ENCODE results near the gene CRYAB.

CRYAB gene, protein sequence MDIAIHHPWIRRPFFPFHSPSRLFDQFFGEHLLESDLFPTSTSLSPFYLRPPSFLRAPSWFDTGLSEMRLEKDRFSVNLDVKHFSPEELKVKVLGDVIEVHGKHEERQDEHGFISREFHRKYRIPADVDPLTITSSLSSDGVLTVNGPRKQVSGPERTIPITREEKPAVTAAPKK

DNA sequence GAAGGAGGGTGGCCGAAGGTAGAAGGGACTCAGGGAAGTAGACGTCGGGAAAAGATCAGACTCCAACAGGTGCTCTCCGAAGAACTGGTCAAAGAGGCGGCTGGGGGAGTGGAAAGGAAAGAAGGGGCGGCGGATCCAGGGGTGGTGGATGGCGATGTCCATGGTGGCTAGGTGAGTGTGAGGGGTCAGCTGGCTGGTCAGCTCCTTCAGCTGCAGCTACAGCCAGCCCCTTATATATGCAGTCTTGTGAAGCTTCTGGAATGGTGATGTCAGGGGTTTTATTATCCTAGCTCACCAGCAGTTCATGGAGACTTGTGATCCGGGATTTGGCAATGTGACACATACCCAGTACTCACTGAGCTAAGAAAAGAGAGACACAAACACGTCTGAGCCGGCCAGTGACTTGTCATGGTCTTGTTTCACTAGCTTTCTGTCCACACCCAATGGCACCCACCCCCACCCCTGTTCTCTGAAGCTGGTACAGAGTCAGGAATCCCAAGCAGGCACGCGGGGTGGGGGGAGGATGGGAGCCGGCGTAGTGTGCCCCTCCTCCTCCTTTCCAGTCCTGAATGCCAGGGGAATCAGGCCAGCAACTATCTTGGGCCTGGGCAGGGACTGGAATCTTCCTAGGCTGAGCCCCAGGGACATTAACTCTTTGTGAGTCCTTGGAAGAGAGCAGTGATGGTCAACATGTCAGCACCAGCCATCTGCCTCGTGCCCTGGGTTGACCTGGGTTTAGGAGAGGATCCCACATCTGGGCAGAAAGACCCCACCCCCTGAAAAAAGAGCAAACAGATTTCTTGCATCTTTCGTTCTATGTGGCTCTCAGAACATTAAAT lies at the start of gene CRYAB:
TSS of gene CRYAB (minus strand) at position 208 of the 839 bp plus-strand sequence. CDS start at position 162, 46 bp downstream.
- no peak for DNase-seq (ENCODE audit: low spot score)

DNA sequence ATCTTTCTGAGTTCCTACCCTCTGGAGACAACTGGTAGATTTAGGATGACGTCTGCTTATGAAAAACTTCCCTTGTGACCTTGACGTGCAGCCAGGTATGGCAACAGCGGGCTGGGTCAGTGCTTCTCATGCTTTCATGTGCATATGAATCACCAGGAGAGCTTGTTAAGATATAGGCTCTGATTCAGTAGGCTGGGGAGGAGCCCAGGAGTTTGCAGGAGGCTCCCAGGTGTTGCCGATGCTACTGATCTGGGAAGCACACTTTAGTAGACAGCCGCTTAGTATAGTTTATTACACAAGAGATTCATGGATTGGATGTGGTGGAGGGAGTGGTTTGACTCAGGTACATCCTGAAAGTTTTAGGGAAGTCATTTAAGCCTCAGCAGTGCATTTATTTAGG lies 49.3 kb upstream of the CRYAB start:
- DNase-seq (ENCODE audit: low spot score), result no peak

DNA sequence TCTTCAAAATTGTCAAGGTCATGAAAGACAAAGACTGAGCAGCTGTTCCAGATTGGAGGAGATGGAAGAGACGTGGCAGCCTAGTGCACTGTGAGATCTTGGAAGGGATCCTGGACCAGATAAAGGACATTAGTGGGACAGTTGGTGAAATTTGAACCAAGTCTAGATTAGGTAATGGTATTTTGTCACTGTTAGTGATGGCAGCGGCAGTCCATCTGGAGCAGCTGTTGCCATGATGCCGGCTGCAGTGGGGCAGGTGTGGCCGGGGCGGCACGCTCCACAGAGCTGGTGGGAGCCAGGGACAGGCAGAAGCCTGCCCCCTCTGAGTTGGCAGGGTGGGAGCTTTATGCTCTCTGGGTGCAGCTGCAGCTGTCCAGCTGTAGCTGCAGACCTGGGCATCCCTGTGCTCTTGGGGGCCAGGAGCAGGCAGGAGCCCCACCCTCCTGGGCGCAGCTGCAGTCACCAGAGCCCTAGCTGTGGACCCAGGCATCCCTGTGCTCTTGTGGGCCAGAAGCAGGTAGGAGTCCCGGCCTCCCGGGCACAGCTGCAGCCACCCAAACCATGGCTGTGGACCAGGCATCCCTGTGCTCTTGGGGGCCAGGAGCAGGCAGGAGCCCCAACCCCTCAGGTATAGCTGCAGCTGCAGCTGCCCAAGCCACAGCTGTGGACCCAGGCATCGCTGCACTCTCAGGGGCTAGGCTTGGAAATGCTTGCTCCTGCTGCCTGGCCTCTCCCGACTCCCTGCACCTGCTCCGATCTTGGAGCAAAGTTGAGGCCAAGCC lies 46.3 kb upstream of the CRYAB start:
- DNase-seq (ENCODE audit: low spot score), result no peak

DNA sequence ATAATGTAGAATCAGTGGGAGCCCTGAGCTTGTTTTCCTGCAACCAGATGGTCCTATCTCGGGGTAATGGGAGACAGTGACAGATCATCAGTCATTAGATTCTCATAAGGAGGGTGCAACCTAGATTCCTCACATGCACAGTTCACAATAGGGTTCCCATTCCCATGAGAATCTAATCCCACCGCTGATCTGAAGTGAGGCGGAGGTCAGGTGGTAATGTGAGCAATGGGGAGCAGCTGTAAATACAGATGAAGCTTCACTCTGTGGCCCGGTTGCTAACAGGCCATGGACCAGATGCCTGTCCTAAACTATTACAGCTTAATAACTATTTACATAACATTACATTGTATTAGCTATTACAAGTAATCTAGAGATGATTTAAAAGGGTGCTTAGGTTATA lies 42.6 kb upstream of the CRYAB start:
- no peak for DNase-seq (ENCODE audit: low spot score)

DNA sequence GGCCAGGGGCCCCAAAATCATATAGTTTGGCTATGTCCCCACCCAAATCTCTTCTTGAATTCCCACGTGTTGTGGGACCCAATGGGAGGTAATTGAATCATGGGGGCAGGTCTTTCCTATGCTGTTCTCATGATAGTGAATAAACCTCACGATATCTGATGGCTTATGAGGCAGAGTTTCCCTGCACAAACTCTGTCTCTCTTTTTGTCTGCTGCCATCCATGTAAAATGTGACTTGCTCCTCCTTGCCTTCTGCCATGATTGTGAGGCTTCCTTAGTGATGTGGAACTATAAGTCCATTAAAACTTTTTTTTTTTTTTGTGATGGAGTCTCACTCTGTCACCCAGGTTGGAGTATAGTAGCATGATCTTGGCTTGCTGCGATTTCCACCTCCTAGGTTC lies 40.0 kb upstream of the CRYAB start:
- DNase-seq (ENCODE audit: low spot score), result no peak

DNA sequence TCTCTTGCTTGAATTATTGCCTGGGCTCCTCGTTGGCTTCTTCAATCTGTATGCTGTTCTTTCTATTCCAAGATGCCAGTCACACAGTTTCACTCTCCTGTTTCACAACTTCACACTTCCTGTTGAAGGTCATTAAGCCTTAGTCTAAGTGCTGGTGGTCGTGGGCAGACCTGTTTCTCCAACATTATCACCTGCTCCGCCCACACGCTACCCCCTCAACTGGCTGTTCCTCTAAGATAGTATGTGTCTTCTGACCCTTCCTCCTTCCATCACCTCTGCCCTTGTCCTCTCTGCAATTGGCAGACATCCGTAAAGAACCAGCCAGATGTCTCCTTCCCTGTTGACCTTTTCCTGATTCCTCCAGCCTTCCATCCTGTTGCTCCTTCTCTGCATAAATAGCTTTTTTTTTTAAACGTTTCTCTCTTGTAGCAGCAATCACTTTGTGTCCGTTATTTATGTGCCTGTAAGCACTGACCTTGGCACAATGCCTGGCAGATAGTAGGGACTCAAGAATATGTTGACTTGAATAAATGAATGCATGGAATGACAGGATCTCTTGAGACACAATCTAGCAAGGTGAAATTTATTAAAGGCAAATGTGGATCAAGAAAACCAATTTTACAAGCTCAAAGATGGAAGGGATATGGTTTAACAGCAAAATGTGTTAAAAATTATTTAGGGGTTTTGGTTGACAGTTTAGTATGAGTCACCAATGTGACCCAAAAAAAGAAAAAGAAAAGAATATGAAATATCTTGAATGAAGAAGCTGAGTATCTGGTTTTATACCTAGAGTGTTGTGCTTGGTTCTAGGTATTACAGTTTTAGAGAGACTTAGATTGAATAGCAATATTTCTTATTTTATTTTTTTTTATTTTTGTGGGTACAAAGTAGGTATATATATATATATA lies 38.2 kb upstream of the CRYAB start:
- no peak for DNase-seq (ENCODE audit: low spot score)

DNA sequence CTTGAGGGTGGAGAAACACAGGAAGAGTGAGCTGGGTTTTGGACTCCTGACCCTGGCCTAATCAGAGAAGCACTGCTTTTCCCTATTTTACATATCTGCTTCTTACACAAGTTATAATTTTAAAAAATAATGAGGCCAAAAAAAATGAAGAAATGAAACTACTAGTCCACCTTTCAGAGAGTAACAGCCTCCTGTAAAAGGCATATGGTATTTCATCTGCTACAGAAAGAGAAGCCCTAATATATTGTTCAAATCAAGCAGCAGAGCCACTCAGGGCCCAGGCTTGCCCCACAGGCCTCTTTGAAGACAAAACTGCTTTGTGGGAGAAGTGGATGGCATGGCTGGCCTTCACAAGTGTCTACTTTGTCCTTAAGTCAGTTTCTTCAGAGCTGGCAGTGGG lies 35.6 kb upstream of the CRYAB start:
- no peak for DNase-seq (ENCODE audit: low spot score)

DNA sequence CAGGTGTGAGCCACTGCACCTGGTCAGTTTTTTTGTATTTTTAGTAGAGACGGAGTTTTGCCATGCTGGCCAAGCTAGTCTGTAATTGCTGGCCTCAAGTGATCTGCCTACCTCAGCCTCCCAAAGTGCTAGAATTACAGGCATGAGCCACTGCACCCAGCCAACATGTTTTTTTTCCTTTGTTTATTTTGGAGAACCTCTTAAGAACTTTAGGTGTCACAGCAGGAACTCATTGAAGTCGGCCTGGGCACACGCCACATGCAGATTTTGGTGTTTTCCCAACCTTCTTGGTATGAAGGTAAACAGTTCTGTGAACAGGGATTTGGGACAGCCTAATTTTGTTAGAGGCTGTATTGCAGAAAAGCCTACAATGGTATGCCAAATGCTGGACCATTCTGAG lies 34.9 kb upstream of the CRYAB start:
- no peak for DNase-seq (ENCODE audit: low spot score)

DNA sequence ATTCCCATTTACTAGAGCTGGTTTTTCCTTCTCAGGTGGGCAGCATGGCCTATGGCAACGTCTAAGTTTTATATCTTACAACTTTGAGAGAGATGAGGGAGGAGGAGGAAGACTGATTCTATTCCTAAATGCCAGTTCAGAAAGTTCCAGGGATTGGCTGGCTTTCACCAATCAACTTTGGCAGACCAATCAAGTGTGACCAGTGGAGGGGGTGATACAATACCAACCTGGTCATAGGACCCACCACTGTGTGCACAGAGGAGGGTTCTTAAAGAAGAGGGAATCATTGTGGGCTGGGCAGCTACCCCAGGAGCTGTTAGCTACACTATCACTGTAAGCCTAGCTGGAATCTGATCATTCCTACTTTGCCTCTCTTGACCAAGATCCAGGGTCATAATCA lies 33.6 kb upstream of the CRYAB start:
- DNase-seq (ENCODE audit: low spot score), result no peak

DNA sequence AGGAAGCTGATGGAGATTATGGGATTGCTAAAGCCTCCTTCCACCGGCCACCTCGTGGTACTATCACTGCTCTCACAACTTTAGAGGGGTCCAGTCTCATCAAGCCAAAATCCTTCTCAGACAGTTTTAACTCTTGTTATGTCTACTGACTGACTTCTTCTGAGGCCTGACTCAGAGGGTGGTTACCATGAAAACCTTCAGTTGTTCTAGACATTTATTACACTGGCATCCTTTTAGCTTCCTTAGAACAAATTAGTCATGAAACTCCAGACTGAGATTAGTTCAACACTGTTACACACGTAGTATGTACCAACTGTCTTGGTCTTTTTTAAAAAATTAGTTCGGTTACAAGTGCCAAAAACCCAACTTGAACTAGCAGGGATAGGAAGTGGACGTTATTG lies 33.1 kb upstream of the CRYAB start:
- peak; percentile 96 for DNase-seq (ENCODE audit: low spot score)

DNA sequence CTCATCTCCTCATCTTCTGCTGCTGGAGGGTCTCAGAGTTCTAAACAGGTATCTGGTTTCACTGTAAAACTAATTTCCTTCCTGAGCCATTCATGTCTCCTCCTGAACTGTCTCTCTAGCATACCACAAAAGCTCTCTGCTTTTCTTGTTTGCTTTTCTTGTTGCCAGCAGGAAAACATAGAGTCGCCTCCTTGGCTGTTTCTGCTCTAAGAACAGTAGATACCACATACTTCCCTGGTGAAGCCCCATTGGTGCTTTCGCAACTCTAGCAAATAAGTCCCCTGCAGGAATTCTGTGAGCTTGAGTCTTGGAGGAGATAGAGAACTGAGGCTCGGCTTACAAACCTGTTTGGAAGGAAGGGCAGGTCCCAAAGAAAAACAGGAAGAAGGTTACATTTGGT lies 32.6 kb upstream of the CRYAB start:
- no peak for DNase-seq (ENCODE audit: low spot score)

DNA sequence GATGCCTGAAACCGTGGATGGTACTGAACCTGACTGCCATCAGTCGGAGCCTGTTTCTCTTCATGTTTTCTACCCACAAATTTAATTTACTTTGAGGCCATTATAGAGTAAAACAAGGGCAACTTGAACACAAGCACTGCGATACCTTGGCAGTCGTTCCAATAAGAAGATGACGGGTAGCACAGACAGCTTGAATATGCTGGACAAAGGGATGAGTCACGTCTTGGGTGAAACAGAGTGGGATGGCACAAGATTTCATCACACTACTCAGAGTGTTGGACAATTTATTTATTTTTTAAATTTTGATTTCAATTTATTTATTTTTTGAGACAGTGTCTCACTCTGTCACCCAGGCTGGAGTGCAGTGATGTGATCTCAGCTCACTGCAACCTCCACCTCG lies 31.3 kb upstream of the CRYAB start:
- no peak for DNase-seq (ENCODE audit: low spot score)

DNA sequence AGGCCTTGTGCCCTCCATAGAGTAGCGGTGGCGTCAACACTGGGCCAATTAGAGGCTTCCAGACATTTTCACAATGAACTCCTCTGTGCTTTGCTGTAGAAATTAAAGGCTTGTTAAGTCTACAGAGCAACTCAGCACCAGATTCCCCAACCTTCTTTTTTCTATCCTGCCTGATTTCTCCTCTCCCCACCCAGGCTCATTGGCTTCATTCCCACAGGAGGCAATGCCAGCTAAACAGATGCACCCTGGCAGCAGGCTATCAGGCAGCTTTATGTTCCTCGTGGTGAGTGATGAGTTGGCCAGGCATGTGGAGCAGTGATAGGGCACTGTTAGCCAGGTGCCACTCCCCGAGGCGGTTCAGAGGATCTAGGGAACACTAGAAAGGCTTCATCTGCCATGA lies 30.4 kb upstream of the CRYAB start:
- no peak for DNase-seq (ENCODE audit: low spot score)

DNA sequence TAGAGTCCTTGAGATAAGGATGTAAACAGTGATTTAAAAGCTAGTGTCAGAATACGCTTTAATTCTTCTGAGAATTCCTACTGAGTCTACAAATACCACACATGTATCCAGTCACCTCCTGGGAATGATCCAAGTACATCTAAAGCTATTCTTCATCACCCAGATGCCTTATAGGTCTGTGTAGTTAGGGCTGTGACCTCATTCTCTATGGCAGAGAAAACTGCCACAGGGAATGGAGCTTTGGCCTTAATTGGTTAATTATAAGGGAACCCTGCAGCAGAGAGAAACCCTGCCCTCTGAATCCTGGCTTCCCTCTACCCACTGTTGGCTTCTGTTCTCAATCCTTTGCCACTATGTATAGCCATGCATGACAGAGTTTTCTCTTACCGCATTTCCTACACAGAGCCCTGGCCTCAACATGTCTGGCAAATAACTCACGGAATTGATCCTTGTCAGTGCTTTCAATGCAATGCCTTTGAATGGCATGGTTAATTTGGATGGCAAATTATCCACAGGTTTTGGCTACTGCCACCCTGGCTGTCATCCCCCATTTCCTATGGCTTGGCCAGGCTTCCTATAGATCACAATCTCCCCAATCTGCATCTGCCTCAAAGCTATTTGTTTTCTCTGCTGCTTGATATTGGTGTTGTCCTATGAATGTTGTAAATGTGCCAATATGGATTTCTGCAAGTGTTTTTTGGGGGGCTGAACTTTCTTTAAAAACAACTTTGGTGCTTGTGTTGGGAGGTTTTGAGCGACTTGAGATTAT lies 28.4 kb upstream of the CRYAB start:
- DNase-seq (ENCODE audit: low spot score), result no peak

DNA sequence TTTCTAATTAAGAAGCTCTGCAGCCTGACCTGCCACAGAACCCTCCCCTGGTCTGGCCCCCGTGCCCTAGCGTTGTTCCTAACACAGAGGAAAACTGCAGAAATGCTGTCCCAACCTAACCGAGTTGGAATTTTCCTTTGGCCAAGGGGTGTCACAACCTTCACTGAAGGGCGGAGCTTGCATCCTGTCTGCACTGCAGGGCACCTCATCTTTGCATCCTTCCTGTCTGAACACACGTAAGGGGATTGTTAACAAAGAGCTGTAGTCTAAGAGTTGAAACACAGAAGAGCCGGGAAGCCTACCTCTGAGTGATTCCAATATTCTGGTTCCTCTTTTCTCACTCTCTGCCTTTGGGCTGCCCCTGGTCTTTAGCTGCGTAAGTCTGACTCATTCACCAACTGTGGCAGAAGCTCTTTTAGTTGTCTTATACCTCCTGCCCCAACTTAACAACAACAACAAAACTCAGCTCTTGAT lies 27.2 kb upstream of the CRYAB start:
- peak; percentile 70 for DNase-seq (ENCODE audit: low spot score)

DNA sequence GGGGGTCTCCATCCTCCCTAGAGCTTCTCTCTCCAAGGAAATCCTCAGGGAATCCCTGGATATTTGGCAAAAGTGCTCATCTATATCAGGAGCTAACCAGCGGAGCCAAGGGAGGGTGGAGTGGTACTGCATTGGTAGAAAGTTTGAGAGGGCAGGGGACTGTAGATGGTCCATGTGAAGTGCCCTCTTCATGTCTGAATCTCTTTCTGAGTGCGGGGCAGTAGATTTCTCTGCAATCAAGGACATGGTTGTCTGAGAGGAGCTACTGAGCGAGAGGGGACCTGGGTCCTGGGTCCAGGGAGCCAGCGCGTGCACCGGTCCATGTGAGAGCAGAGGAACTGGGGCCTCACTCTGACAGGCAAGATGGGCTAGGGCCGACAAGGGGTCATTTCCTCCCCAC lies 26.3 kb upstream of the CRYAB start:
- DNase-seq (ENCODE audit: low spot score), result no peak

DNA sequence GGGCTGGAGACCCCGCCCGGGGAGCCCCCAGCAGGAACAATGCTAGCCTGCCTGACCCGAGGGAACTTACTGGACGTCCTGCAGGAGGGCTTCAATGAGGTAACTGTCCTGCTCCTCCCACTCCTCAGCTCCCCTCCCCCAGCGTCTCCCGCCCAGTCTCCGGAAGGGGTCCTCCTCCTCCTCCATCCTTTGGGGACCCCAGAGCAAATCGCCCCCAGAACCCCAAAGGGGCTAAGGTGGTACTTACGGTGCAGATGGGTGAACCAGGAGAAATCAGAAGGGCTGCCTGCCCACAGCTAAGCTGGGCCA lies 25.8 kb upstream of the CRYAB start:
- no peak for DNase-seq (ENCODE audit: low spot score)

DNA sequence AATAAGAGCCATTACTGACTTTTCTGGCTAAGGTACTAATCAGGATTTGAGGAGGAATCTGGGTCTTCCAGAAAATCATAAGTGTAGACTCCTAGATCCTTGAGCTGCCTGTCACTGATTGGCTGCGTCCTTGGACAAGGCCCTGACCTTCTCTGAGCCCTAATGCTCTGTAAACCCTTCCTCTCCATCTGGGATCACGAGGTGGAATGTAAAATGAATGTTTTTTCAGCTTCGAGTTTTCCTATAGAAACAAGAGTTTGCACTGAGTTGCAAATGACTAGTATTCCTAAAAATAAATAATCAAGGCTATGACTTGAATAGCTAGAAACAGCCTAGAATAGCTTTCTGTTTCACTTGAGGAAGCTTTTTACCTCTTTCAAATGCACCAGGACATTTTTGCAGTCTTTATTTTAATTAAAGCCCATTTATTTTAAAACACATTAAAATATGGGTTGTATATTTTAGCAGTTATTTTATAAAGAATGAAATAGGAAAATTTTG lies 24.5 kb upstream of the CRYAB start:
- DNase-seq (ENCODE audit: low spot score), result no peak

DNA sequence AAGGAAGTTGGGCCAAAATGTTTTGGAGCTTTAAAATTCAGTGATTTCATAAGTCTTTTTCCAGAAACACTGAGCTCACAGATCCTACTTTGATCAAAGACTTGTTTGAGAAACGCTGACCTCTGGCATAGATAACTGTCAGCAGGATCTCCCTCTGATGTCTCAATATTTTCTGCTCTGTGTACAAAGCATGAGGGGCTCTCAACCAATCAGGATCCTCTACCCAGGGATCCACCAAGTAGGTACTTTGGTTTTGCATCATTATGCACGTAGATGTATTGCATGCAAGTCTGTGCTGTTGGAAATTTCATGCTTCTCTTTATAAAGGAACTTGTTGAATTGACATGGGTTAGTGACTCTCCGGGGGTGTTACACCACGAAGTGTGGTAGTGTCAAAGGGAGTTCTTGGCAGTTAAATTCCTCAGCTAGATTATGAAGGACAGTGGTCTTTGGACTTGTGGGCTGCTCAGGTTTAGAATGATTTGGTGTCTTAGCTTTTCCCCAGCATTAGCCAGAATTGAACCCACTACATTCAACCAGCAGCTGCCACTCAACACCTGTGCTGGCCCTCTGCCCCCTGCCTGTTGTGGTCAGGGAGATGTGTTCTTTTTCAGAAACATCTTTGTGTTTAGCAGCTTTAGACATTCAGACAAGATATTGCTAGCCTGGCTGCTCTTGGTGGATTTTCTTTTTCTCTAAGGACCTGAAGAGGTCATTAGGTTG lies 23.9 kb upstream of the CRYAB start:
- no peak for DNase-seq (ENCODE audit: low spot score)

DNA sequence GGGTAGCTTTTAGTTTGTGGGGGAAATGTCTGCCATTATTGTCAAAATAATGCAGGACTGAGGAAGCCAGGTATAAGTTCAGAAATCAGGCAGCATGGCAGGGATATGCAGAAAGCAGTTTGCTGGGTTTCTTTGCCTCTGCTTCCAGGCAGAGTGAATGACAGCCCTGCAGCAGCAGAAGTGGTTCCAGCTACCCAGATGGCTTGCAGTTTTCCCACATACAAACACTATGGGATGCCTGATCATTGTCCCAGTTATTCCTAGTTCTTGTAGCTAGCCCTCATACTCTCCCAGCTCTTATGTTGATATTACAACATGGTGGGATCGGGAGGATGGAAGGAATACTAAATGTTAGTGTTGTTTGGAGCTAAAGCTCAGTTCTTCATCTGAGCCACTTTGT lies 22.7 kb upstream of the CRYAB start:
- no peak for DNase-seq (ENCODE audit: low spot score)
